Heart left ventricle (tissue), 16 donors: Measurements from ENCODE around the gene LCE7A. TPM values are rescaled to one million over a fixed set of nuclear protein-coding genes. Genes with fewer than 3 reads are reported as not detected.

Experiments
- ATAC-seq, 4 donors: fragments of 200-7000 bp; cut with Tn5 transposase; one replicate each; pipeline ENCODE4 v1.9.1; 2020 to 2022; ENCODE audit warnings: moderate library complexity in 4 of 4, mild to moderate bottlenecking in 3 of 4, moderate number of reproducible peaks in 1 of 4
- DNase-seq, 5 donors: peaks; one replicate each; pipeline ENCODE4 v3.0.0-alpha.2; 2020
- H3K27ac ChIP-seq, 12 donors: fragments of 200-600 bp; sonication (generic) in 4 of 12; one replicate each; pipeline versions ENCODE4 v1.5.0 to v1.8.0; 2016 to 2022; ENCODE audit warnings: mild to moderate bottlenecking in 2 of 12
- H3K27me3 ChIP-seq, 9 donors: fragments of 200-600 bp; sonication (generic) in 2 of 9; one replicate each; pipeline versions ENCODE4 v1.5.1 to v1.8.0; 2016 to 2022; ENCODE audit warnings: mild to moderate bottlenecking in 3 of 9
- H3K36me3 ChIP-seq, 9 donors: fragments of 200-600 bp; sonication (generic) in 2 of 9; one replicate each; pipeline versions ENCODE4 v1.5.0 to v1.8.0; 2018 to 2022; ENCODE audit warnings: mild to moderate bottlenecking in 2 of 9
- H3K4me1 ChIP-seq, 12 donors: fragments of 200-600 bp; sonication (generic) in 4 of 12; one replicate each; pipeline versions ENCODE4 v1.5.0 to v1.8.0; 2016 to 2022; ENCODE audit warnings: mild to moderate bottlenecking in 3 of 12
- H3K4me3 ChIP-seq, 12 donors: fragments of 200-600 bp; sonication (generic) in 4 of 12; one replicate each; pipeline versions ENCODE4 v1.5.0 to v1.8.0; 2017 to 2022; ENCODE audit warnings: mild to moderate bottlenecking in 9 of 12, moderate library complexity in 4 of 12
- H3K9me3 ChIP-seq, 12 donors: fragments of 200-600 bp; sonication (generic) in 4 of 12; one replicate each; pipeline versions ENCODE4 v1.5.0 to v1.8.0; 2016 to 2022; ENCODE audit warnings: mild to moderate bottlenecking in 1 of 12
- CTCF ChIP-seq, 12 donors: fragments of 200-600 bp; sonication (generic) in 4 of 12; IDR thresholded peaks; one replicate each; pipeline versions ENCODE4 v1.5.0 to v1.8.0; 2018 to 2022; ENCODE audit warnings: antibody characterized with exemption in 12 of 12, mild to moderate bottlenecking in 5 of 12
- POLR2A ChIP-seq, 2 donors: fragments of 450-650 bp; IDR thresholded peaks; one replicate each; pipeline ENCODE4 v1.6.1; 2017; ENCODE audit warnings: antibody characterized with exemption in 2 of 2, mild to moderate bottlenecking in 2 of 2, moderate library complexity in 2 of 2
- WGBS, 4 donors: extraction: QIAGEN DNeasy Blood & Tissue Kit in 2 of 4; methylation state at CpG; one replicate each; pipeline versions ENCODE4 v1.1.5 to v1.1.7; 2013 to 2018; 5-methylcytosine and 5-hydroxymethylcytosine counted together
- intact Hi-C, 10 donors: fragments of 100-400 bp; cut with DNase I; formaldehyde crosslinking; loops; one replicate each; pipeline versions ENCODE4 v1.11.1 to v1.14.2; 2022
- polyA plus RNA-seq, 2 donors: library from polyadenylated mRNA; stranded (reverse); fragments of 200-250 nt; gene quantifications; one replicate each; pipeline ENCODE4 v1.2.3, GENCODE V29; 2013
- total RNA-seq, 9 donors: library from RNA; depleted of rRNA in 2 of 9; stranded (reverse); fragments of >200 nt in 2 of 9; fragmentation: NEBNext Ultra II Directional in 3 of 9; extraction: Animal tissue kit (Norgen Biotek cat#: 25700) in 3 of 9; gene quantifications; one replicate each; pipeline versions ENCODE4 v1.1.0 to v1.2.4, GENCODE V29; 2016 to 2023
- donor health status: ischemic (EF 13 %, LVEDD 7.1; RV severe dilation, severe dysfunction).
- donor health status: healthy with polysubstance abuse.
- donor health status: DM: no; HTN: yes; CAD: no.
- donor health status: DM: no; HTN: no; CAD: no.
- donor health status: ischemic (EF 25% LVEDD 6.9; RV normal size, moderate dysfunction).
- donor health status: ischemic (EF 25% LVEDD 5.7; RV mildly dilated, moderate dysfunction).
- donor health status: healthy.
- donor health status: DM: yes; HTN: yes; CAD: no.
- donor health status: ischemic (EF 35%, LVEDD 5.7; RV mildly dilated, moderate dysfunction).
- donor health status: nonischemic (EF 11% LVEDD 7.7; RV severe dilation, severe dysfunction).
- donor health status: DM: yes; HTN: yes; CAD: no.
- donor health status: PGD.
- donor health status: ischemic (EF 29% LVEDD 5.4; RV normal size, mild dysfunction).
- donor health status: nonischemic (EF 23%, LVEDD 6.1; RV moderate dilation, normal function).

Gene LCE7A
- total and polyA plus RNA-seq, 11 donors, result not detected

- Histone ChIP-seq H3K4me3 (no peak overlapping the region), H3K36me3 (no peaks in the 10 kb centered on the region), H3K9me3 (no peaks in the 10 kb centered on the region), H3K27me3 (no peaks in the 10 kb centered on the region), H3K4me1 (no peaks in the 10 kb centered on the region), H3K27ac (no peak overlapping the region)
- no peak for ATAC-seq
- intact Hi-C loops, result no loop called here
- TF ChIP-seq CTCF (IDR thresholded peaks at IDR 0.05) (no peak), POLR2A (IDR thresholded peaks at IDR 0.05) (no peak)
- DNase-seq, result no peak
Observed at GRCh38 chr1:152884085-152884484, 24.3 kb downstream of the LCE7A start.

- 98 to 100% (median 99%) methylated on average over 1 of the region's 1 CpG for WGBS, 4 donors
- H3K9me3 ChIP-seq, result no peaks in the 10 kb centered on the region
- intact Hi-C loops, result no loop called here
- H3K36me3 ChIP-seq, result no peaks in the 10 kb centered on the region
- H3K27ac ChIP-seq, result no peak overlapping the region
- H3K4me3 ChIP-seq, result no peak overlapping the region
- no peak for DNase-seq
- ATAC-seq, result no peak
- no peak for TF ChIP-seq POLR2A (IDR thresholded peaks at IDR 0.05)
- TF ChIP-seq CTCF (IDR thresholded peaks at IDR 0.05), result no peak
- H3K4me1 ChIP-seq, result no peaks in the 10 kb centered on the region
- no peaks in the 10 kb centered on the region for H3K27me3 ChIP-seq
Observed at GRCh38 chr1:152884506-152884905, 24.7 kb downstream of the LCE7A start.

GRCh38 chr1:152884966-152885624, 25.3 kb downstream of the LCE7A start:
- TF ChIP-seq POLR2A (IDR thresholded peaks at IDR 0.05), result no peak
- intact Hi-C loops, result no loop called here
- no peak overlapping the region for H3K27ac ChIP-seq
- H3K9me3 ChIP-seq, result no peaks in the 10 kb centered on the region
- WGBS, 4 donors, result 57 to 73% (median 63%) methylated on average over 4 of the region's 4 CpGs
- no peak for DNase-seq
- H3K4me1 ChIP-seq, result no peaks in the 10 kb centered on the region
- H3K4me3 ChIP-seq, result no peak overlapping the region
- no peak for ATAC-seq
- no peaks in the 10 kb centered on the region for H3K36me3 ChIP-seq
- H3K27me3 ChIP-seq, result no peaks in the 10 kb centered on the region

- Histone ChIP-seq H3K9me3 (no peaks in the 10 kb centered on the region), H3K27me3 (no peaks in the 10 kb centered on the region), H3K4me3 (no peak overlapping the region), H3K27ac (no peak overlapping the region), H3K36me3 (no peaks in the 10 kb centered on the region), H3K4me1 (no peaks in the 10 kb centered on the region)
- no peak for DNase-seq
- no peak for ATAC-seq
- intact Hi-C loops, result no loop called here
- no peak for TF ChIP-seq CTCF (IDR thresholded peaks at IDR 0.05)
- no peak for TF ChIP-seq POLR2A (IDR thresholded peaks at IDR 0.05)
- whole genome bisulfite sequencing, 4 donors, result 31 to 53% (median 46%) methylated on average over 3 of the region's 3 CpGs
Observed at GRCh38 chr1:152886085-152886484, 26.3 kb downstream of the LCE7A start.
